OCI-LY1 (cell line): ENCODE measurements around the gene NOS3.

Source experiments
- EZH2 ChIP-seq: fragments of 200-600 bp; sonication (generic), shearing (Covaris generic); IDR thresholded peaks from 2 replicates; pipeline ENCODE4 v1.8.0; 2017; ENCODE audit warnings: borderline replicate concordance, mixed run types, mild to moderate bottlenecking, antibody characterized with exemption, low read length, moderate library complexity, mixed read lengths
- TF ChIP-seq, protein P1 (sequence below): fragments of 200-600 bp; sonication (generic), shearing (Covaris generic); IDR thresholded peaks from 2 replicates; pipeline ENCODE4 v1.5.1; 2017; ENCODE audit warnings: mild to moderate bottlenecking, antibody characterized with exemption, low read length, moderate library complexity, mixed read lengths

DNA sequence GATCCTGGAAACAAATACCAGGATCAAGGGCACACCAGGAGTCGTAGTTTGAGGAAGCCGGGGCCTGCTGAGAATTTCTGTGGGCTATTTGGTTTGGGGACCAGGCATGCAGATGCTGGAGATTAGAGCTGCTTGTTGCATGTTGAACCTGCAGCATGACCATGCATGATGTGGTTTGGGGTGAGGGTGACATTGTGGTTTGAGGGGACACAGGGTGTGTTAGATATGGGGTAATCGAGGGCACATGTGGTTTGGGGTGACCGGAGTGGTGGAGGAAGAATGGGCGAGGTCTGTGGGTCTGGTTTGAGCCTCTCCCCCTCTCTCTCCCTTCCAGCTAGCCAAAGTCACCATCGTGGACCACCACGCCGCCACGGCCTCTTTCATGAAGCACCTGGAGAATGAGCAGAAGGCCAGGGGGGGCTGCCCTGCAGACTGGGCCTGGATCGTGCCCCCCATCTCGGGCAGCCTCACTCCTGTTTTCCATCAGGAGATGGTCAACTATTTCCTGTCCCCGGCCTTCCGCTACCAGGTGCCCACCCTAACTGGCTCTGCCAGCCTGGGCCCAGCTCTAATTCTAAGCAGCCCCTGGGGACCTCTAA is 10.2 kb downstream of the NOS3 start:
- TF ChIP-seq, protein P1, sequence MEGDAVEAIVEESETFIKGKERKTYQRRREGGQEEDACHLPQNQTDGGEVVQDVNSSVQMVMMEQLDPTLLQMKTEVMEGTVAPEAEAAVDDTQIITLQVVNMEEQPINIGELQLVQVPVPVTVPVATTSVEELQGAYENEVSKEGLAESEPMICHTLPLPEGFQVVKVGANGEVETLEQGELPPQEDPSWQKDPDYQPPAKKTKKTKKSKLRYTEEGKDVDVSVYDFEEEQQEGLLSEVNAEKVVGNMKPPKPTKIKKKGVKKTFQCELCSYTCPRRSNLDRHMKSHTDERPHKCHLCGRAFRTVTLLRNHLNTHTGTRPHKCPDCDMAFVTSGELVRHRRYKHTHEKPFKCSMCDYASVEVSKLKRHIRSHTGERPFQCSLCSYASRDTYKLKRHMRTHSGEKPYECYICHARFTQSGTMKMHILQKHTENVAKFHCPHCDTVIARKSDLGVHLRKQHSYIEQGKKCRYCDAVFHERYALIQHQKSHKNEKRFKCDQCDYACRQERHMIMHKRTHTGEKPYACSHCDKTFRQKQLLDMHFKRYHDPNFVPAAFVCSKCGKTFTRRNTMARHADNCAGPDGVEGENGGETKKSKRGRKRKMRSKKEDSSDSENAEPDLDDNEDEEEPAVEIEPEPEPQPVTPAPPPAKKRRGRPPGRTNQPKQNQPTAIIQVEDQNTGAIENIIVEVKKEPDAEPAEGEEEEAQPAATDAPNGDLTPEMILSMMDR: no peak
- TF ChIP-seq EZH2: no peak
